NCI-H510A (cell line): Measurements from ENCODE around the gene PRRT4.

Experiments used
- DNase-seq: peaks from one replicate; lab custom pipeline; 2025; lab: John Stamatoyannopoulos, UW

PRRT4 gene

GRCh38 chr7:128343554-128344430 lies 17.7 kb downstream of the PRRT4 start, which contains the start of gene RBM28:
RBM28 (minus strand) TSS chr7:128343908; CDS start chr7:128343793, 115 bp downstream.
- DNase-seq, result peak; percentile 74

GRCh38 chr7:128341733-128342132 lies 19.8 kb downstream of the PRRT4 start:
- DNase-seq, result no peak

- DNase-seq, result no peak
Observed at GRCh38 chr7:128335730-128336129, 25.8 kb downstream of the PRRT4 start.

GRCh38 chr7:128324368-128324680 lies 37.2 kb downstream of the PRRT4 start:
- no peak for DNase-seq

- no peak for DNase-seq
Observed at GRCh38 chr7:128323459-128324367, 37.8 kb downstream of the PRRT4 start.

GRCh38 chr7:128323040-128323439 lies 38.5 kb downstream of the PRRT4 start:
- no peak for DNase-seq

GRCh38 chr7:128322040-128322643 lies 39.3 kb downstream of the PRRT4 start:
- DNase-seq, result no peak

GRCh38 chr7:128321044-128321422 lies 40.5 kb downstream of the PRRT4 start:
- no peak for DNase-seq

GRCh38 chr7:128318691-128319090 lies 42.8 kb downstream of the PRRT4 start:
- no peak for DNase-seq

- no peak for DNase-seq
Observed at GRCh38 chr7:128311013-128311412, 50.5 kb downstream of the PRRT4 start.

GRCh38 chr7:128310499-128310898 lies 51.0 kb downstream of the PRRT4 start:
- no peak for DNase-seq

GRCh38 chr7:128309976-128310375 lies 51.5 kb downstream of the PRRT4 start:
- no peak for DNase-seq

- DNase-seq, result no peak
Observed at GRCh38 chr7:128309124-128309523, 52.4 kb downstream of the PRRT4 start.

GRCh38 chr7:128307061-128307460 lies 54.4 kb downstream of the PRRT4 start:
- no peak for DNase-seq

GRCh38 chr7:128304212-128304611 lies 57.3 kb downstream of the PRRT4 start:
- no peak for DNase-seq

GRCh38 chr7:128303643-128304042 lies 57.8 kb downstream of the PRRT4 start:
- no peak for DNase-seq

- DNase-seq, result no peak
Observed at GRCh38 chr7:128303133-128303532, 58.4 kb downstream of the PRRT4 start.

- no peak for DNase-seq
Observed at GRCh38 chr7:128302139-128302538, 59.4 kb downstream of the PRRT4 start.
